ENCODE results near the gene TMEM221. TPM values are rescaled to one million over a fixed set of nuclear protein-coding genes. Genes with fewer than 3 reads are reported as not detected.
A peak's percentile ranks its signal among the peaks of the same experiment; 100 is the strongest.

TMEM221 gene
- total and polyA plus RNA-seq, 10 of the 15 experiments (the other 5 are each of a cell fraction or from before 2014, with no cell fraction given), result 0.04 to 0.24 TPM; not detected in 8

GRCh38 chr19:17470068-17470841 lies 21.8 kb upstream of the TMEM221 start, which contains the start of gene SLC27A1:
Gene SLC27A1 (plus strand): TSS chr19:17470524. CDS start chr19:17470541, 17 bp downstream.
- ChIA-PET SMC1A (ENCODE audit: uncharacterized antibody, unreplicated experiment) (interaction anchor here (0.6 kb wide), 1 partner anchor 26 kb away, joined by 3 read pairs; no protein-coding TSS in a partner anchor), CTCF (interaction anchor here (0.8 to 1.9 kb wide), 2 partner anchors 16 to 26 kb away, joined by 3 to 11 read pairs; no protein-coding TSS in a partner anchor), RAD21 (ENCODE audit: unreplicated experiment) (interaction anchor here (0.6 kb wide), 1 partner anchor 210 kb away, joined by 3 read pairs; no protein-coding TSS in a partner anchor), POLR2A (no interaction called here)
- peak; percentile 86 for DNase-seq (ENCODE audit: low read depth, low spot score)
- H3K79me2 ChIP-seq (ENCODE audit: control insufficient read depth, insufficient read depth, low read length), result no peaks in the 10 kb centered on the region
- BruUV-seq (replicated peaks), result no TSS peak
- H3K4me3 ChIP-seq, result peak within 1 kb of the TSS; percentile 80
- no peaks in the 10 kb centered on the region for H3K9me3 ChIP-seq (replicated peaks; ENCODE audit: control insufficient read depth, insufficient read depth, low read length)
- H3K27ac ChIP-seq (ENCODE audit: control insufficient read depth, insufficient read depth), result peak within 1 kb of the TSS; percentile 61
- H3K9ac ChIP-seq (ENCODE audit: control insufficient read depth, insufficient read depth, low read length), result peak within 1 kb of the TSS; percentile 61; the same call in 1 of the 2 replicates
- H2AFZ ChIP-seq (ENCODE audit: control insufficient read depth, low read depth, low read length), result peak within 1 kb of the TSS; percentile 99
- no peaks in the 10 kb centered on the region for H3K36me3 ChIP-seq (ENCODE audit: control insufficient read depth in 2 of 2, insufficient read depth in 2 of 2, low read length in 1 of 2)
- no peaks in the 10 kb centered on the region for H4K20me1 ChIP-seq (ENCODE audit: control insufficient read depth, insufficient read depth)
- in situ Hi-C loops (cut with MboI) (no loop called here), intact Hi-C loops (cut with micrococcal nuclease; ENCODE audit: unreplicated experiment) (no loop called here)
- under 1% methylated on average over 50 of the region's 67 CpGs for WGBS (ENCODE audit: insufficient coverage, insufficient replicate concordance, low lambda C conversion rate, missing lambda C conversion rate)
- peak; percentile 94 for ATAC-seq
- no peaks in the 10 kb centered on the region for H3K27me3 ChIP-seq (replicated peaks in 1 of 2; ENCODE audit: control insufficient read depth in 2 of 2, insufficient read depth in 2 of 2, low read length in 1 of 2)
- peak within 1 kb of the TSS; percentile 99 for H3K4me2 ChIP-seq (ENCODE audit: control insufficient read depth, insufficient read depth)
- no peak for FAIRE-seq
- H3K4me1 ChIP-seq (ENCODE audit: control insufficient read depth, insufficient read depth, low read length), result peaks cover 22% of the 10 kb centered on the region
- TF ChIP-seq YBX1 (IDR thresholded peaks at IDR 0.05) (no peak), CBFB (IDR thresholded peaks at IDR 0.05; ENCODE audit: low read depth) (no peak), ESRRA (IDR thresholded peaks at IDR 0.05; ENCODE audit: low read length) (no peak), NFYB (IDR thresholded peaks at IDR 0.05; ENCODE audit: insufficient read depth, low read depth, low read length) (peak; percentile 87; the same call in 1 of the 2 replicates), GABPA (IDR thresholded peaks at IDR 0.05; ENCODE audit: low read depth) (no peak), DPF2 (IDR thresholded peaks at IDR 0.05) (peak; percentile 33; the same call in 1 of the 2 replicates), EGR1 (IDR thresholded peaks at IDR 0.05; ENCODE audit: borderline replicate concordance in 1 of 2, low read depth in 2 of 2, low read length in 2 of 2) (peak in 1 of 2 experiments; percentile 82; a peak in 2 of 3 replicates), NR2C2 (IDR thresholded peaks at IDR 0.05; ENCODE audit: borderline replicate concordance, control insufficient read depth, insufficient read length, low read depth) (no peak), FOXK2 (IDR thresholded peaks at IDR 0.05) (no peak), SMARCA5 (IDR thresholded peaks at IDR 0.05) (peak; percentile 34; the same call in 1 of the 2 replicates), SP1 (IDR thresholded peaks at IDR 0.05; ENCODE audit: low read depth, low read length) (peak; percentile 87), SUZ12 (IDR thresholded peaks at IDR 0.05; ENCODE audit: unreplicated experiment) (no peak), RUNX3 (IDR thresholded peaks at IDR 0.05; ENCODE audit: low read length) (no peak), POLR2A (IDR thresholded peaks at IDR 0.05; ENCODE audit: low read depth, low read length) (peak; percentile 73), NFYA (IDR thresholded peaks at IDR 0.05; ENCODE audit: borderline replicate concordance, low read depth, low read length) (no peak), TARDBP (IDR thresholded peaks at IDR 0.05; ENCODE audit: borderline replicate concordance) (no peak), ETV6 (conservative IDR thresholded peaks at IDR 0.05 in 1 of 2, IDR thresholded peaks at IDR 0.05 in 1 of 2; ENCODE audit: borderline replicate concordance in 1 of 2, low read depth in 1 of 2) (no peak), KLF5 (IDR thresholded peaks at IDR 0.05; ENCODE audit: partially characterized antibody) (no peak), SPI1 (IDR thresholded peaks at IDR 0.05; ENCODE audit: borderline replicate concordance, insufficient read depth, low read depth, low read length) (no peak), ATF7 (IDR thresholded peaks at IDR 0.05; ENCODE audit: low read depth) (0 out of 2 replicates have a peak, but pooled peaks have one; percentile 19), ZZZ3 (IDR thresholded peaks at IDR 0.05; ENCODE audit: control insufficient read depth, insufficient read length, low read depth) (no peak), HCFC1 (IDR thresholded peaks at IDR 0.05; ENCODE audit: low read length) (no peak), BMI1 (IDR thresholded peaks at IDR 0.05; ENCODE audit: borderline replicate concordance) (no peak), JUND (IDR thresholded peaks at IDR 0.05; ENCODE audit: low read depth, low read length) (no peak), RELA (IDR thresholded peaks at IDR 0.05; ENCODE audit: borderline replicate concordance, partially characterized antibody) (peak; percentile 40), CBX5 (IDR thresholded peaks at IDR 0.05; ENCODE audit: low read depth) (no peak), ZNF24 (IDR thresholded peaks at IDR 0.05) (no peak), PML (IDR thresholded peaks at IDR 0.05; ENCODE audit: low read length) (no peak), SIN3A (IDR thresholded peaks at IDR 0.05; ENCODE audit: low read depth, low read length) (no peak)
